Measurements from ENCODE around the gene GSTT4.
"Not testable (repeated sequence)": the region's sequence is repeated elsewhere in the genome, so short reads cannot be mapped to it uniquely, and the experiment has no call there.

GSTT4 gene

DNA sequence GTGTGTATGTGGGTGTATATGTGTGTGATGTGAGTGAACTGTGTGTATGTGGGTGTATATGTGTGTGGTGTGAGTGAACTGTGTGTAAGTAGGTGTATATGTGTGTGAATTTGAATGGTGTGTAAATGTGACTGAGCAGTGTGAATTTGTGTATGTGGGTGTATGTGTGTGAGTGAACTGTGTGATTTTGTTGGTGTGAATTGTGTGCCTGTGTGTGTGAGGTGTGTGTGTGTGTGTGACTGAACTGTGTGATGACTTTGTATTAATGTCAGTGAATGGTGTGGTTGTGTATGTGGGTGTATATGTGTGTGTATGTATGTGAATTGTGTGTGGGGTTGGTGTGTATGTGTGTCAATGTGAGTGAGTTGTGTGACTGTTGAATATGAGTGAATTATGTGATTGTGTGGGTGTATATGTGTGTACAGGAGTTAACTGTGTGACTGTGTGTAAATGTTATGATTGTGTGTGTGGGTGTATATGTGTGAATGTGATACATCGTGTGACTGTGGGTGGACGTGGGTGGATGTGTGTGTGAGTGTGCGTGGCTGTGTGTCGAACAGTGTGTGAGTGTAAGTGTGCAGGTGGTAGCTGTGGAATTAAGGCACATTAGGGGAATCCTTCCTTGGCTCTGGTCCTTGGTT is 18.6 kb downstream of the GSTT4 start:
- DNase-seq: not testable (repeated sequence)

DNA sequence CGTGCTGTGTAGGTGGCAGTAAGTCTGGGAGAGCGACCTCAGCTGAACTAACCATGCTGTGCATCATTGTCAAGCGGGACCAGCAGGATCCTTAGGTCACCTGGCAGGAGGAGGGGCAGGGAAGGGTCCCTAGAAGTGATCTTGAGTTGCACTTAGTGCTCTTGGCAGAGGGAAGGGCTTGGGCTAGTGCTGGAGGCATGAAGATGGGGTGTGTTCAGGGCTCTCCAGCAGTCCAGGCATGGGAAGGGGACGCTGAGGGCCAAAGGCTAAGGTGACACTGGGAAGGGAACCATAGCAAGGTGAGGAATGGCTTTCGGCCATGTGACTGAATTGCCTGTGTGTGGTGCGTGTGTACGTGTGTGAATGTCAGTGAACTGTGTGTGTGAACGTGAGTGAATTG is 19.2 kb downstream of the GSTT4 start:
- not testable (repeated sequence) for DNase-seq

DNA sequence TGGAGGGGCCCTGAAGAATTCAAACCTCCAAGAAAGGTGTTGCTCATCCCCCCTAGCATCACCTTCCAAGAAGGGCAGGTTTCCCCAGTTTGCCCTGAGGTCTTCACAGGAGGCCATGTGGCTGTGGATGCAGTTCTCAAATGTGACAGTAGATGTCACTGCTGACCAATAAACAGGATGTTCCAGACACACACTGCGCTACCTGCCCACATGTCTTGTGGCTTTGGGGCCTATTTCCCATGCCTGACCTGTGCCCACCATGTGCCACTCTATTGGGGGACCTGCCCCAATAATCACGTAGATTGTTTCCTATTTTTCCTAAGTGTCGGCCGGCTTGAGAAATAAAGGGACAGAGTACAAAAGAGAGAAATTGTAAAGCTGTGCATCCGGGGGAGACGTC is 20.8 kb downstream of the GSTT4 start:
- no peak for DNase-seq

DNA sequence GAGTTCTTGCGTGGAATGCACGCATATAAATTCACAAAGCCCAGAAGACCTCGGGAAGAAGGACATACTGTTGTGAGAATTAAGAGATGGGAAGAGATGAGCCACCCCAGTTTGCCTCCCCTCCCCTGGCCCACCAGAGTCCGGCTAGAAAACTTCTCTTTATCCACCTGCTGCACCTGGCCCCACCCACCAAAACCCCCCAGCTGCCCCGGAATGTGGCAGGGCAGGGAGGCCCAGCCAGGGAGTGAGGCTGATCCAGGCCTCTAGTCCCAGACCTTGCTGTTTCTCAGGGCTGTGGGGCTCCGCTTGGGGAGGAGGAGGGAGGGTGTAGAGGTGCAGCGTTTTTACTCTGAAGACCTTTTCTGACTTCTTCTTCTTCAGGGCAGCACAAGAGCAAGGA is 24.7 kb downstream of the GSTT4 start:
- DNase-seq: not testable (repeated sequence)

DNA sequence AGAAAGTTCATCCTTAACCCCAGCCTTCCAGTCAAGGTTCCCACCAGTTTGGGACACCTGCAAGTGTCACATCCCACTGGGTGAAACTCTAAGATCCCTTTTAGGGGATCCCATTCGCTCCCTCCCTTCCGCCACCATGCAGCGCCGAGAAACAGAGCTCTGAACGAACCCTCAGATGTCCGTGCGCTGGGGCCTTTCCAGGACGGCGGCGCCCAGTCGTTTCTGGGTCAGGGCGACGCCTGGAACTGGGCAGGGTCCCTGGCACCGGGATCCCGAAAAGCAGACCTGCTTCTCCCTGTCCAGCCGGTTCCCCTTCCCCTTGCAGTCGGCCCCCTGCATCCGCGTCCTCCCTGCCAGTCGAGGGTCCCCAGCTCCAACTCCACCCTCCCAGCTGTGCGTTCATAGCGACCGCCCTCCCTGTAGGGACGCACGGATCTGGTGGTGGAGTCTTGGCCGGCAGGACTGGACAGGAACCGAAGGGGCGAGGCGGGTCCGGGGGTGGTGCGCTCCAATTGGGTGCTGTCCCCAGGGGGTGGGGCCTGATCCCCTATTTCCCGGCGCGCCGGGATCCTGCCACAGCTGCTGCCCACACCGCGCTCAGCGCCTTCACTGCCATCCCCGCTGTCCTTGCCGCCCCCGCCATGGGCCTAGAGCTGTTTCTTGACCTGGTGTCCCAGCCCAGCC is 25.6 kb downstream of the GSTT4 start, which contains the start of gene GSTT2:
TSS of gene GSTT2 (plus strand) at position 578 of the 684 bp plus-strand sequence.
- not testable (repeated sequence) for DNase-seq

DNA sequence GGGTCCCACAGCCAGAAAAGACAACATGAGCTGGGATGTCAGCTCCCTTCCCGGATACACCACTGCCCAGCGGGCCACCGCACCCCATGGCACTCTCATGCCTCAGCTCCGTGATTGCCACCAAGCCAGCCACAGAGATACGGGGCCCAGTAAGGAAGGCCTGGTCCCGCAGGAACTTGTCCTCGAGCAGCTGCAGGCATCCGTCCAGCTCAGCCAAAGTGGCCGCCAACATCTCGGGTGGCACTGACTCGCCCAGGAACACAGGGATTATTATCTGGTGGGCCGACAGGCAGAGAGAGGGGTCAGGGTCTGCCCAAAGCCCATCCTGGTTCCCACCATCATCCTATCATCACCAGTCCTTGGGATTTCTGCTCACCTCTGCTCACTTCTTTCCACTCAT is 27.9 kb downstream of the GSTT4 start:
- DNase-seq: not testable (repeated sequence)

DNA sequence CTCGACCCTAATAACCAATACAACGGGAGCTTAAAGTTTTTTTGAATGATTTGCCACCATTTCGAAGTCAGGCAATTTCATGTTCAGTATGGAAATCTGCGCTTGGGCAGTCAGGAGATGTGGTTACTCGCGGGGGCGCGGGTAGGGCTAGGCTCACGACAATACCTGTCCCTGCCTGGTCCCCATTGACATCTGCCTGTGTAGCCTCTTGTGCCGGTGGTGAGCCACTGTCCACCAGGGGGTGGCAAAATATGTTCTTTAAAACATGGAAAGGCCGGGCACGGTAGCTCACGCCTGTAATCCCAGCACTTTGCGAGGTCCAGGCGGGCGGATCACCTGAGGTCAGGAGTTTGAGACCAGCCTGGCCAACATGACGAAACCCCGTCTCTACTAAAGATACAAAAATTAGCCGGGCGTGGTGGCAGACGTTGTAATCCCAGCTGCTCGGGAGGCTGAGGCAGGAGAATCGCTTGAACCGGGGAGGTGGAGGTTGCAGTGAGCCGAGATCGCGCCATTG is 30.4 kb downstream of the GSTT4 start:
- DNase-seq: not testable (repeated sequence)

DNA sequence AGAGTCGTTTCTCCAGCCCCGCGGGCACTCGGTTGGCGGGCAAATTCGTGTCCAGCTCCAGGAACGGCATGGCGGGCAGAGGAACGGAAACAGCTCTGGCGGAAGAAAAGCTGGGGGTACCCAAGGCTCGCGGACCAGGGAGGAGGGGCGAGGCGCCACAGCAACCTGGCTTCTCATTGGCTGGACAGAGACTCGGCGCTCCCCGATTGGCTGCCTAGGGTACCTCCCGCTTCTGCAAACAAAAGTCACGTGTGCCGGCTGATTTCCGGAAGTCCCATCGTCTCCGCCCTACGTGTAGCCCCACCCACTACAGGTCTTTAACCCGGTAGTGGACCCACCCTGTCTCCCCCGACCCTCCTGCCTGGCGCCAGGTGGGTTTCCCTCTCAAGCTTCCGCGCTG is 30.9 kb downstream of the GSTT4 start, which contains the start of gene DDT:
TSS of gene DDT (minus strand) at position 97 of the 400 bp plus-strand sequence. CDS start at position 70, 27 bp downstream.
- DNase-seq: not testable (repeated sequence)

DNA sequence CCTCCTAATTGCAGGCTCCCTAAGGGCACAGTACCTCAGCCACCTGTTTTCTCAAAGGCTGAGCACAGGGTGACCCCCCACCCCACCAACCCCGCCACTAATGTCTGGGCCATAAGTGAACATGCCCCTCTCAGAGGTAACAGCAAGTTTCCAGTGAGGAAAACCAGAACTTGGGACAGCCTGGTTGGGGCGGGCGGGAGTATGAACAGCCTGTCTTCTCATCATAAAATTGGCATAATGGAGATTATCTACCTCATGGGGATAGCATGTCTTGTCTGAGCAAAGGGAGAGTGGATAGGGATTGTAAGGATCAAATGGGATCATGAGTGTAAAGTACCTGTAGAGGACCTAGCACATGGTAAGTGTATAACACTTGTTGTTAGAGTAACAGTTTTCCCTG is 33.3 kb downstream of the GSTT4 start:
- not testable (repeated sequence) for DNase-seq

DNA sequence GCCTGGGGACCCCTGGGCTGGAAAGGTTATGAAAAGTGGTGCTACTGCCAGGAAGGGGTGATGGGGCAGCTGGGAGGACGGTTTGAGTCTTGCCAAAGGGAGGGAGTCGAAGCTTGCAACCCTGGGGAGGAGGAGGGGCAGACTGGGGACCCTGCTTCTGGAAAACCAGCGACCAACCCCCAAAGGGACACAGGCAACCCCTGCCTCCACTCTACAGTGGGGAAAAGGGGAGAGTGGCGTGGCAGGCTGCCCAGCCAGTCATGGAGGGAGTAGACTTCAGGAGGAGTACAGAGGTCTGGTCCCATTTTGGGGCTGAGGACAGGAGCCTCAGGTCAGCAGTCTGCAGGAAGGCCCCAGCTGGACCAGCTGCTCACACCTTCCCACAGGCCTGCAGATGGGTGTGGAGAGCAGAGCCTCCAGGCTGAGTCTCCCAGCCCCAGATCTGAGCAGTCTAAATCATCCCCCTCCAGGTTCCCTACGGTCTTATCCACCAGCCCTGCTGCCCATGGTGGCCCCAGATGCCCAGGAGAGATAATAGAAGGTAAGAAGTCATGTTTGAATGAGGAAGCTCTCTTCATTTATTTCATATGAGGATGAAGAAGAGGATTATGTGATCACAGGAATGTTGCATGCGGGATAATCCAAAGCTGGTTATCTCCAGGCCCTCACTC is 34.3 kb downstream of the GSTT4 start:
- DNase-seq: no peak

DNA sequence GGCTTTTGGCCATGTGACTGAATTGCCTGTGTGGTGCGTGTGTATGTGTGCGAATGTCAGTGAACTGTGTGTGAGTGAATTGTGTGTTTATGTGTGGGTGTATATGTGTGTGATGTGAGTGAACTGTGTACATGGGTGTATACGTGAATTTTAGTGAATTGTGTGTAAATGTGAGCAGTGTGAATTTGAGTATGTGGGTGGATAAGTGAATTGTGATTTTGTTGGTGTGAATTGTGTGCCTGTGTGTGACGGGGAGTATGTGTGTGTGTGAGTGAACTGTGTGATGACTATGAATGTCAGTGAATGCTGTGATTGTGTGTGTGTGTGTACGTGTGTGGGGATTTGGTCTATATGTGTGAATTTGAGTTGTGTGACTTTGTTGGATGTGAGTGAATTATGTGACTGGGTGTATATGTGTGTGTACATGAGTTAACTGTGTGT is 35.0 kb downstream of the GSTT4 start:
- no peak for DNase-seq

DNA sequence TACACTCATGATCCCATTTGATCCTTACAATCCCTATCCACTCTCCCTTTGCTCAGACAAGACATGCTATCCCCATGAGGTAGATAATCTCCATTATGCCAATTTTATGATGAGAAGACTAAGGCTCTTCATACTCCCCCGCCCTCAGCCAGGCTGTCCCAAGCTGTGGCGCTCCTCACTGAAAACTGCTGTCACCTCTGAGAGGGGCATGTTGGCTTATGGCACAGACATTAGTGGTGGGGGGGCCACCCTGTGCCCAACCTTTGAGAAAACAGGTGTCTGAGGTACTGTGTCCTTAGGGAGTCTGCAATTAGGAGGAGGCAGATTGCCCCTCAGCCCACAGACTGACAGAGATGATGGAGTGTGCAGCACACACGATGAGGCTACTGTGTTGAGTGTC is 36.2 kb downstream of the GSTT4 start:
- DNase-seq: no peak

DNA sequence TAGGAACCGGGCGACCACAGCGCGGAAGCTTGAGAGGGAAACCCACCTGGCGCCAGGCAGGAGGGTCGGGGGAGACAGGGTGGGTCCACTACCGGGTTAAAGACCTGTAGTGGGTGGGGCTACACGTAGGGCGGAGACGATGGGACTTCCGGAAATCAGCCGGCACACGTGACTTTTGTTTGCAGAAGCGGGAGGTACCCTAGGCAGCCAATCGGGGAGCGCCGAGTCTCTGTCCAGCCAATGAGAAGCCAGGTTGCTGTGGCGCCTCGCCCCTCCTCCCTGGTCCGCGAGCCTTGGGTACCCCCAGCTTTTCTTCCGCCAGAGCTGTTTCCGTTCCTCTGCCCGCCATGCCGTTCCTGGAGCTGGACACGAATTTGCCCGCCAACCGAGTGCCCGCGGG is 38.7 kb downstream of the GSTT4 start, which contains the start of gene DDTL:
TSS of gene DDTL (plus strand) at position 321 of the 400 bp plus-strand sequence. CDS start at position 348, 27 bp downstream.
- DNase-seq: not testable (repeated sequence)

DNA sequence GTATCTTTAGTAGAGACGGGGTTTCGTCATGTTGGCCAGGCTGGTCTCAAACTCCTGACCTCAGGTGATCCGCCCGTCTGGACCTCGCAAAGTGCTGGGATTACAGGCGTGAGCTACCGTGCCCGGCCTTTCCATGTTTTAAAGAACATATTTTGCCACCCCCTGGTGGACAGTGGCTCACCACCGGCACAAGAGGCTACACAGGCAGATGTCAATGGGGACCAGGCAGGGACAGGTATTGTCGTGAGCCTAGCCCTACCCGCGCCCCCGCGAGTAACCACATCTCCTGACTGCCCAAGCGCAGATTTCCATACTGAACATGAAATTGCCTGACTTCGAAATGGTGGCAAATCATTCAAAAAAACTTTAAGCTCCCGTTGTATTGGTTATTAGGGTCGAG is 39.2 kb downstream of the GSTT4 start:
- not testable (repeated sequence) for DNase-seq

DNA sequence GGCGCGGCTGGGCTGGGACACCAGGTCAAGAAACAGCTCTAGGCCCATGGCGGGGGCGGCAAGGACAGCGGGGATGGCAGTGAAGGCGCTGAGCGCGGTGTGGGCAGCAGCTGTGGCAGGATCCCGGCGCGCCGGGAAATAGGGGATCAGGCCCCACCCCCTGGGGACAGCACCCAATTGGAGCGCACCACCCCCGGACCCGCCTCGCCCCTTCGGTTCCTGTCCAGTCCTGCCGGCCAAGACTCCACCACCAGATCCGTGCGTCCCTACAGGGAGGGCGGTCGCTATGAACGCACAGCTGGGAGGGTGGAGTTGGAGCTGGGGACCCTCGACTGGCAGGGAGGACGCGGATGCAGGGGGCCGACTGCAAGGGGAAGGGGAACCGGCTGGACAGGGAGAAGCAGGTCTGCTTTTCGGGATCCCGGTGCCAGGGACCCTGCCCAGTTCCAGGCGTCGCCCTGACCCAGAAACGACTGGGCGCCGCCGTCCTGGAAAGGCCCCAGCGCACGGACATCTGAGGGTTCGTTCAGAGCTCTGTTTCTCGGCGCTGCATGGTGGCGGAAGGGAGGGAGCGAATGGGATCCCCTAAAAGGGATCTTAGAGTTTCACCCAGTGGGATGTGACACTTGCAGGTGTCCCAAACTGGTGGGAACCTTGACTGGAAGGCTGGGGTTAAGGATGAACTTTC is 44.0 kb downstream of the GSTT4 start, which contains the start of gene GSTT2B:
TSS of gene GSTT2B (minus strand) at position 112 of the 688 bp plus-strand sequence. CDS start at position 48, 64 bp downstream.
- not testable (repeated sequence) for DNase-seq

DNA sequence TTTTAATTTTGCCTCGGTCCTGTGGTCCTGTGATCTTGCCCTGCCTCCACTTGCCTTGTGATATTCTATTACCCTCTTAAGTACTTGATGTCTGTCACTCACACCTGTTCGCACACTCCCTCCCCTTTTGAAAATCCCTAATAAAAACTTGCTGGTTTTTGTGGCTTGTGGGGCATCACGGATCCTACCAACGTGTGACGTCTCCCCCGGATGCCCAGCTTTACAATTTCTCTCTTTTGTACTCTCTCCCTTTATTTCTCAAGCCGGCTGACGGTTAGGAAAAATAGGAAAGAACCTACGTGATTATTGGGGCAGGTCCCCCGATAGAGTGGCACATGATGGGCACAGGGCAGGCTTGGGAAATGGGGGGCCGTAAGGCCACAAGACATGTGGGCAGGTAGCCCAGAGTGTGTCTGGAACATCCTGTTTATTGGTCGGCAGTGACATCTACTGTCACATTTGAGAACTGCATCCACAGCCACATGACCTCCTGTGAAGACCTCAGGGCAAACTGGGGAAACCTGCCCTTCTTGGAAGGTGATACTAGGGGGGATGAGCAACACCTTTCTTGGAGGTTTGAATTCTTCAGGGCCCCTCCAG is 48.9 kb downstream of the GSTT4 start:
- peak; percentile 93 for DNase-seq

DNA sequence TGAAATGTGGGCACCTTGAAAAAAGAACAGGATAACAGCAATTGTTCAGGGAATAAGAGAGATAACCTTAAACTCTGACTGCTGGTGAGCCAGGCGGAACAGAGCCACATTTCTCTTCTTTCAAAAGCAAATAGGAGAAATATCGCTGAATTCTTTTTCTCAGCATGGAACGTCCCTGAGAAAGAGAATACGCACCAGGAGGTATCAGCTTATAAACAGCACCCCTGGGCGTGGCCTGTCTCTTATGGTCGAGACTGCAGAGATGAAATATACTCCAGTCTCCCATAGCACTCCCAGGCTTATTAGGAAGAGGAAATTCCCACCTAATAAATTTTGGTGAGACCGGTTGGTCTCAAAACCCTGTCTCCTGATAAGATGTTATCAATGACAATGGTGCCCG is 49.4 kb downstream of the GSTT4 start:
- DNase-seq: not testable (repeated sequence)

DNA sequence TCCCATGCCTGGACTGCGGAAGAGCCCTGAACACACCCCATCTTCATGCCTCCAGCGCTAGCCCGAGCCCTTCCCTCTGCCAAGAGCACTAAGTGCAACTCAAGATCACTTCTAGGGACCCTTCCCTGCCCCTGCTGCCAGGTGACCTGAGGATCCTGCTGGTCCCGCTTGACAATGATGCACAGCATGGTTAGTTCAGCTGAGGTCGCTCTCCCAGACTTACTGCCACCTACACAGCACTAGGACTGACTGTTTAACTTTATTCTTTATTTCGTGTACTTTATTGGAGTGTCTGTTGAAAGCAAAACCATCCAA is 50.3 kb downstream of the GSTT4 start:
- not testable (repeated sequence) for DNase-seq

DNA sequence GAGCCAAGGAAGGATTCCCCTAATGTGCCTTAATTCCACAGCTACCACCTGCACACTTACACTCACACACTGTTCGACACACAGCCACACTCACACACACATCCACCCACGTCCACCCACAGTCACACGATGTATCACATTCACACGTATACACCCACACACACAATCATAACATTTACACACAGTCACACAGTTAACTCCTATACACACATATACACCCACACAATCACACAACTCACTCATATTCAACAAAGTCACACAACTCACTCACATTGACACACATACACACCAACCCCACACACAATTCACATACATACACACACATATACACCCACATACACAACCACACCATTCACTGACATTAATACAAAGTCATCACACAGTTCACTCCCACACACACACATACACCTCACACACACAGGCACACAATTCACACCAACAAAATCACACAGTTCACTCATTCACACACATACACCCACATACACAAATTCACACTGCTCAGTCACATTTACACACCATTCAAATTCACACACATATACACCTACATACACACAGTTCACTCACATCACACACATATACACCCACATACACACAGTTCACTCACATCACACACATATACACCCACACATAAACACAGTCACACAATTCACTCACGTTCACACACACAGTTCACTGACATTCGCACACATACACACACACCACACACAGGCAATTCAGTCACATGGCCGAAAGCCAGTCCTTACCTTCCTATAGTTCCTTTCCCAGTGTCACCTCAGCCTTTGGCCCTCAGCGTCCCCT is 50.9 kb downstream of the GSTT4 start:
- not testable (repeated sequence) for DNase-seq

DNA sequence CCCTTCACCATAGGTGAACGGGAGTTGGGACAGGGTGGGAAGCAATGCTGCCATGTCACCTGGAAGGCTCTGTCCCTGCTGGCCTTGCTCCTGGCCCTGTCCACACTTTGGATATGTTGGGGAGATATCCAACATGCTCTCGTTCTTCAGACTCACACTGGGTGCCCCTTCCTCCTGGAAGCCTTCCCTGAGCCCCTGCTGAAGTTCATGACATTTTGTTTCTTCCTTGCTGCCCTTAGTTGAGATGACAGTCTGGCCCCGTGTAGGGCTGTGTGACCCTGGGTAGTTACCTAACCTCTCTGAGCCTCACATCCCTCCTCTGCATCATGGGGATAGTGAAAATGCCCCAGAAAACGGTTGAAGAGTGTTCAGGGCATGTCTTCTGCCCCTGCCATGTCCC is 51.8 kb downstream of the GSTT4 start:
- DNase-seq: not testable (repeated sequence)

DNA sequence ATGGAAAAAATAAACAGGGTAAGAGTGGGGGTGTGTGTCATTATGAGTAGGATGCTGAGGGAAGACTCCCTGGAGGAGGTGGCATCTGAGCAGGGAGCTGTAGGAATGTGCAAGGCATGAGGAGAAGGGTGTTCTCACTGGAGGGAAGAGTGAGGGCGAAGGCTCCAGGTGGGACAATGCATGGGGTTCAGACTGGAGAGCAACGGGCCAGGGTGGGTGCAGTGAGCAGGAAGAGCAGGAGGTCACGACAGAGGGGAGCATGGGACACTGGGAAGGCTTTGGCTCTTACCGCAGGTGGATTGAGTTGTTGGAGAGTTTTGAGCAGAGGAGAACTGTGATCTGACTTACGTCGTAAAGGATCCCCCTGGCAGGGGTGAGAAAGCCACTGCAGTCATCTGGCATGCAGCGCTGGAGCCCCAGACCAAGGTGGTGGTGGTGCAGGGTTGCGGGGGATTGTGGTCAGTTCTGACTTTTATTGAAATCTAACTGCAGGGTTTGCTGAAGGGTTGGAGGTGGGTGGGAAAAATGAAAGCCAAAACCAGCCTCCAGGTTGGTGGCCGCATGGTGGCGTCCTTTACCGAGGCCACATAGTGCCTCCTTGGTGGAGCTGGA is 52.4 kb downstream of the GSTT4 start:
- not testable (repeated sequence) for DNase-seq
